Measurements from ENCODE around the gene GLMN. TPM values are rescaled to one million over a fixed set of nuclear protein-coding genes. Genes with fewer than 3 reads are reported as not detected.

Gene GLMN
- total RNA-seq, 1 experiment from 2014 or later, result 23.6 TPM

GRCh38 chr1:92210701-92211100 lies 88.1 kb downstream of the GLMN start:
- Histone ChIP-seq H3K4ac (ENCODE audit: low read depth, low read length) (no peak overlapping the region), H3K23ac (ENCODE audit: insufficient read length, low read depth, low read length) (no peak overlapping the region), H3K4me1 (ENCODE audit: insufficient read depth, low read length) (no peaks in the 10 kb centered on the region), H3K79me1 (ENCODE audit: insufficient read depth, low read depth, low read length, poor library complexity, severe bottlenecking) (no peaks in the 10 kb centered on the region), H3K27ac (ENCODE audit: insufficient read length, low read depth, low read length) (no peak overlapping the region), H4K91ac (ENCODE audit: insufficient read length, low read depth, low read length) (no peak overlapping the region), H4K8ac (replicated peaks; ENCODE audit: insufficient read length, low read depth, low read length) (no peak overlapping the region), H3K14ac (ENCODE audit: insufficient read depth, low read length) (no peak overlapping the region), H3K9me3 (ENCODE audit: control insufficient read depth, low read depth, low read length) (no peaks in the 10 kb centered on the region), H2BK20ac (ENCODE audit: low read depth, low read length, poor library complexity, severe bottlenecking) (no peak overlapping the region), H2BK15ac (ENCODE audit: low read depth, low read length) (no peak overlapping the region), H2BK5ac (ENCODE audit: insufficient read length, low read length) (no peak overlapping the region), H3K27me3 (ENCODE audit: insufficient read depth, low read length) (no peaks in the 10 kb centered on the region), H3K9ac (ENCODE audit: extremely low read depth, insufficient read length, low read length) (no peak overlapping the region), H3K79me2 (ENCODE audit: insufficient read depth, low read length) (no peaks in the 10 kb centered on the region), H3K23me2 (ENCODE audit: insufficient read length, low read depth, low read length, poor library complexity, severe bottlenecking) (no peaks in the 10 kb centered on the region), H3K56ac (ENCODE audit: insufficient read length, low read depth, low read length) (no peak overlapping the region), H3K18ac (ENCODE audit: insufficient read length, low read depth, low read length) (no peak overlapping the region), H2AFZ (ENCODE audit: low read length) (no peak overlapping the region), H3K4me2 (ENCODE audit: insufficient read depth, insufficient read length, low read length) (no peak overlapping the region), H2BK12ac (ENCODE audit: insufficient read length, low read depth, low read length) (no peak overlapping the region), H2AK5ac (ENCODE audit: insufficient read length, low read length) (no peak overlapping the region), H3T11ph (ENCODE audit: low read length) (no peak overlapping the region), H4K20me1 (ENCODE audit: control insufficient read depth, insufficient read depth, insufficient read length) (no peaks in the 10 kb centered on the region), H2BK120ac (ENCODE audit: low read depth, low read length, poor library complexity, severe bottlenecking) (no peak overlapping the region), H4K5ac (ENCODE audit: insufficient read length, low read depth, low read length) (no peak overlapping the region)
- H3K4me1 Mint-ChIP-seq, result peaks cover 0 to 2% of the 10 kb centered on the region in 2 experiments; a peak in 1 of 4 replicates
- H3K4me3 Mint-ChIP-seq, result no peak overlapping the region
- WGBS (ENCODE audit: extremely low coverage, insufficient read length, low lambda C conversion rate), result no CpG with 5 or more reads among the region's 2 CpGs
- DNase-seq, result no peak
- no peaks in the 10 kb centered on the region; the same call in 1 of the 2 replicates for H3K27me3 Mint-ChIP-seq (ENCODE audit: low read depth)
- no peak for TF ChIP-seq CTCF (conservative IDR thresholded peaks at IDR 0.05)
- no peaks in the 10 kb centered on the region for H3K36me3 Mint-ChIP-seq (ENCODE audit: insufficient read depth in 1 of 3, low read depth in 3 of 3)
- no peak overlapping the region for H3K27ac Mint-ChIP-seq
- H3K9me3 Mint-ChIP-seq, result peaks cover 0 to 2% of the 10 kb centered on the region in 2 experiments; a peak in 1 of 5 replicates
